Calu3 (cell line): ENCODE data around the gene LRP8. TPM values are rescaled to one million over a fixed set of nuclear protein-coding genes. Genes with fewer than 3 reads are reported as not detected.

Experiments used
- BruUV-seq: library from RNA; stranded (reverse); fragments of 400-500 nt; replicated peaks from 2 replicates; lab custom pipeline; 2021; lab: Mats Ljungman, UMichigan
- CTCF ChIA-PET: fragments of 300-600 bp; sonication (Branson Sonifier 250); formaldehyde crosslinking; loops from one replicate; lab custom pipeline; 2022; ENCODE audit warnings: antibody characterized with exemption; lab: Charles Lee
- DNase-seq: peaks from one replicate; pipeline ENCODE4 v3.0.0; 2022
- H3K27ac Mint-ChIP-seq: one replicate; pipeline ENCODE4 v1.8.0; 2022; ENCODE audit warnings: mixed read lengths; ENCODE audit not compliant: unreplicated experiment
- H3K27me3 Mint-ChIP-seq: one replicate; pipeline ENCODE4 v1.8.0; 2022; ENCODE audit warnings: mixed read lengths; ENCODE audit not compliant: unreplicated experiment
- H3K36me3 Mint-ChIP-seq: one replicate; pipeline ENCODE4 v1.8.0; 2022; ENCODE audit warnings: mild to moderate bottlenecking, moderate library complexity, mixed read lengths; ENCODE audit not compliant: insufficient read depth, unreplicated experiment
- H3K4me1 Mint-ChIP-seq: one replicate; pipeline ENCODE4 v1.8.0; 2022; ENCODE audit warnings: mild to moderate bottlenecking, low read depth, mixed read lengths; ENCODE audit not compliant: unreplicated experiment
- H3K4me3 Mint-ChIP-seq: one replicate; pipeline ENCODE4 v1.8.0; 2022; ENCODE audit warnings: mild to moderate bottlenecking, low read depth, moderate library complexity, mixed read lengths; ENCODE audit not compliant: unreplicated experiment
- H3K9me3 Mint-ChIP-seq: one replicate; pipeline ENCODE4 v1.8.0; 2022; ENCODE audit warnings: low read depth, mixed read lengths; ENCODE audit not compliant: unreplicated experiment
- intact Hi-C: fragments of 100-400 bp; cut with micrococcal nuclease; formaldehyde crosslinking; loops from one replicate; pipeline ENCODE4 v1.10.0; 2022; ENCODE audit not compliant: unreplicated experiment
- total RNA-seq: library from RNA; stranded (reverse); gene quantifications from 2 replicates; pipeline ENCODE4 v1.2.3, GENCODE V29; 2022
- TF ChIP-seq, protein P1 (sequence below): fragments of 200-600 bp; IDR thresholded peaks from one replicate; pipeline ENCODE4 v1.8.0; 2022; ENCODE audit warnings: antibody characterized with exemption; ENCODE audit not compliant: unreplicated experiment

Gene LRP8
- total RNA-seq, 1 experiment from 2014 or later, result 104 TPM

GRCh38 chr1:53294061-53294460 lies 33.8 kb downstream of the LRP8 start:
- no TSS peak for BruUV-seq
- TF ChIP-seq, protein P1, sequence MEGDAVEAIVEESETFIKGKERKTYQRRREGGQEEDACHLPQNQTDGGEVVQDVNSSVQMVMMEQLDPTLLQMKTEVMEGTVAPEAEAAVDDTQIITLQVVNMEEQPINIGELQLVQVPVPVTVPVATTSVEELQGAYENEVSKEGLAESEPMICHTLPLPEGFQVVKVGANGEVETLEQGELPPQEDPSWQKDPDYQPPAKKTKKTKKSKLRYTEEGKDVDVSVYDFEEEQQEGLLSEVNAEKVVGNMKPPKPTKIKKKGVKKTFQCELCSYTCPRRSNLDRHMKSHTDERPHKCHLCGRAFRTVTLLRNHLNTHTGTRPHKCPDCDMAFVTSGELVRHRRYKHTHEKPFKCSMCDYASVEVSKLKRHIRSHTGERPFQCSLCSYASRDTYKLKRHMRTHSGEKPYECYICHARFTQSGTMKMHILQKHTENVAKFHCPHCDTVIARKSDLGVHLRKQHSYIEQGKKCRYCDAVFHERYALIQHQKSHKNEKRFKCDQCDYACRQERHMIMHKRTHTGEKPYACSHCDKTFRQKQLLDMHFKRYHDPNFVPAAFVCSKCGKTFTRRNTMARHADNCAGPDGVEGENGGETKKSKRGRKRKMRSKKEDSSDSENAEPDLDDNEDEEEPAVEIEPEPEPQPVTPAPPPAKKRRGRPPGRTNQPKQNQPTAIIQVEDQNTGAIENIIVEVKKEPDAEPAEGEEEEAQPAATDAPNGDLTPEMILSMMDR, result no peak
- H3K4me1 Mint-ChIP-seq, result no peaks in the 10 kb centered on the region
- no peaks in the 10 kb centered on the region for H3K27me3 Mint-ChIP-seq
- H3K27ac Mint-ChIP-seq, result no peak overlapping the region
- H3K4me3 Mint-ChIP-seq, result no peak overlapping the region
- H3K9me3 Mint-ChIP-seq, result no peaks in the 10 kb centered on the region
- H3K36me3 Mint-ChIP-seq, result peaks cover 13% of the 10 kb centered on the region
- intact Hi-C loops, result no loop called here
- DNase-seq, result no peak
- CTCF ChIA-PET, result no interaction called here

DNA sequence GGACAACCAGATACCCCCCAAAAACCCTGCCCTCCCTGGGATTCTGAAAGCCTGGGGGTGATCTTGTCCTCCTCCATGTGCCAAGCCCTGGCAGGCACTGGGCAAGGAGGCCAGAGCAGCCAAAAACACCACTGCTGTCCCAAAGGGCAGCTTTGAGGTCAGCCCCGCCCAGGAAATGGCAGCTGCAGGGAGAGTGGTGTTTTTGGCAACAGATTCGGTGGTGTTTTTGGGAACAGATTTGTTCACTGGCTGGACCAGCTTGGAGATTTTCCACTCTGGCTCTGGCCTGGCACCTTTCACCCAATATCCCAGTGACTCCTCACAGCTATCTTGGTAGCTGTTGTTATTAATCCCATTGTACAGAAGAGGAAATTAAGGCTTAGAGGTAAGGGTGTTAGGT lies 34.7 kb downstream of the LRP8 start:
- no peak overlapping the region for H3K4me3 Mint-ChIP-seq
- H3K27me3 Mint-ChIP-seq, result no peaks in the 10 kb centered on the region
- H3K9me3 Mint-ChIP-seq, result no peaks in the 10 kb centered on the region
- H3K36me3 Mint-ChIP-seq, result peaks cover 14% of the 10 kb centered on the region
- BruUV-seq, result no TSS peak
- intact Hi-C loops, result no loop called here
- no peaks in the 10 kb centered on the region for H3K4me1 Mint-ChIP-seq
- no peak overlapping the region for H3K27ac Mint-ChIP-seq
- CTCF ChIA-PET, result interaction anchor here (0.5 kb wide), 1 partner anchor 107 kb away, joined by 3 read pairs; no protein-coding TSS in a partner anchor
- TF ChIP-seq, protein P1, result no peak
- DNase-seq, result no peak

- peaks cover 14% of the 10 kb centered on the region for H3K36me3 Mint-ChIP-seq
- CTCF ChIA-PET, result no interaction called here
- H3K27ac Mint-ChIP-seq, result no peak overlapping the region
Observed at GRCh38 chr1:53292690-53293089, 35.2 kb downstream of the LRP8 start.

DNA sequence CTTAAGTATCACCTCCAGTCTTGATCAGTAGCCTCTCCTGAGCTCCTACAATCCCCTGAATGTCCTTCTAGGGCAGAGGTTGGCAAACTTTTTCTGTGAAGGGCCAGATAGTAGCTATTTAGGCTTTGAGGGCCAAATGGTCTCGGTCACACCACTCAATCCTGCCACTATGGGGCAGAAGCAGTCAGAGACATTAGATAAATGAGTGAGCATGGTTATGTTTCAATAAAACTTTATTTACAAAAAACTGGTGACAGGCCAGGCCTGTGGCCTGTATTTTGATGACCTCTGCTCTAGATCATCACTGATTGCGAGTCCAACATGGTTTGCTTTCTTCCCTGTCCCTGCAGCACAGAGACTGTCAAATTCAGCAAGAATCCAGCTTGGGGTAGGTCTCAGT lies 36.3 kb downstream of the LRP8 start:
- no peaks in the 10 kb centered on the region for H3K4me1 Mint-ChIP-seq
- BruUV-seq, result no TSS peak
- H3K9me3 Mint-ChIP-seq, result no peaks in the 10 kb centered on the region
- DNase-seq, result no peak
- CTCF ChIA-PET, result interaction anchor here (0.9 kb wide), 1 partner anchor 102 kb away, joined by 4 read pairs; no protein-coding TSS in a partner anchor
- TF ChIP-seq, protein P1, result no peak
- intact Hi-C loops, result no loop called here
- H3K27me3 Mint-ChIP-seq, result no peaks in the 10 kb centered on the region
- H3K4me3 Mint-ChIP-seq, result no peak overlapping the region
- H3K27ac Mint-ChIP-seq, result no peak overlapping the region
- H3K36me3 Mint-ChIP-seq, result peaks cover 19% of the 10 kb centered on the region

More at GRCh38 chr1:53292690-53293089, 35.2 kb downstream of the LRP8 start:
- H3K9me3 Mint-ChIP-seq, result no peaks in the 10 kb centered on the region
- H3K27me3 Mint-ChIP-seq, result no peaks in the 10 kb centered on the region
- BruUV-seq, result no TSS peak
- DNase-seq, result no peak
- H3K4me1 Mint-ChIP-seq, result no peaks in the 10 kb centered on the region
- H3K4me3 Mint-ChIP-seq, result no peak overlapping the region
- intact Hi-C loops, result no loop called here
- TF ChIP-seq, protein P1, result no peak
